WTC11 (cell line): ENCODE measurements around the gene DAG1.

Source experiments
- ESRRA ChIP-seq: sonication (generic); formaldehyde crosslinking; IDR thresholded peaks from 2 replicates; pipeline ENCODE4 v1.8.1; 2022; ENCODE audit warnings: mild to moderate bottlenecking, missing genetic modification reagents, borderline replicate concordance
- IRF2 ChIP-seq: sonication (generic); formaldehyde crosslinking; IDR thresholded peaks from 2 replicates; pipeline ENCODE4 v1.8.0; 2022; ENCODE audit warnings: low read depth, missing genetic modification reagents, borderline replicate concordance
- KAT7 ChIP-seq: sonication (generic); formaldehyde crosslinking; IDR thresholded peaks from 2 replicates; pipeline ENCODE4 v1.8.1; 2023; ENCODE audit warnings: missing genetic modification reagents, mild to moderate bottlenecking, borderline replicate concordance
- NR1H2 ChIP-seq: sonication (generic); formaldehyde crosslinking; IDR thresholded peaks from 2 replicates; pipeline ENCODE4 v1.9.0; 2021; ENCODE audit warnings: mild to moderate bottlenecking, moderate library complexity, missing genetic modification reagents
- ZNF219 ChIP-seq: sonication (generic); formaldehyde crosslinking; IDR thresholded peaks from 2 replicates; pipeline ENCODE4 v1.8.0; 2023; ENCODE audit warnings: missing genetic modification reagents, mild to moderate bottlenecking, borderline replicate concordance
- TF ChIP-seq, protein P1 (sequence below): fragments of 200-600 bp; IDR thresholded peaks from 2 replicates; pipeline ENCODE4 v1.8.0; 2022; ENCODE audit warnings: antibody characterized with exemption
- TF ChIP-seq, protein P2 (sequence below): sonication (generic); formaldehyde crosslinking; IDR thresholded peaks from 2 replicates; pipeline ENCODE4 v1.8.0; 2023; ENCODE audit warnings: missing genetic modification reagents
- TF ChIP-seq, protein P3 (sequence below): fragments of 250-450 bp; sonication (Bioruptor Pico); IDR thresholded peaks from 2 replicates; pipeline ENCODE4 v1.9.0; 2021; ENCODE audit warnings: moderate library complexity, mild to moderate bottlenecking, inconsistent platforms, borderline replicate concordance
- TF ChIP-seq, protein P4 (sequence below): sonication (generic); formaldehyde crosslinking; IDR thresholded peaks from 2 replicates; pipeline ENCODE4 v1.8.0; 2022; ENCODE audit warnings: missing genetic modification reagents
- TF ChIP-seq, protein P5 (sequence below): sonication (generic); formaldehyde crosslinking; IDR thresholded peaks from 2 replicates; pipeline ENCODE4 v1.8.1; 2023; ENCODE audit warnings: mild to moderate bottlenecking, missing genetic modification reagents

DNA sequence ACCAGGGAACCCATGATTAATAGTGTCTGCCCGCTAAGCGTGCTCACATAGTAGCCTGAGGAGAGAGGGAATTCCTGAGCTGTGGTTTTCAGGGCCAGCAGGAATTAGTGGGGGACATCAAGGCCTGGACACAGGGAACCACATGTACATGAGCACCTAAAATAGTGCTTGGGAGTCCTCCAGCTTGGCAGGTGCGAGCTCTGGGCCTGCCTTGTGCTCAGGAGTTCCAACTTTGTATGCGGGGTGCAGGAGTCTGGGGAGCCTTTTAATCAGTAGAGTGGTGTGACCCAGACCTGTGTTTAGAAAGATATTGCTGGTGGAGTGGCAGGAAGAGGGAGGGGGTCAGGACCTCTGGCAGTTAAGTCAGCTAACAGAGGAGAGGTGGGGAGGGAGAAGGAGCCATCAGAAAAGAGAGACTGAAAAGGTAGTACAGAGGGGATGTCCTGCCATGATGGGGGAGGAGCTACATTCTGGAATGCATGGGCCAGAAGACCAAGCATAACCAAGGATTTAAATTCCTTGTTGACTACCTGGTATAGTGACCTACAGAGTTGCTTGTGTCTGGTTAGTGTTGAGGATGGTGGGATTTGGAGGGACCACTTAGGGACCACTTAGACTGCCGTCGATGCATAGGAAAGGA lies 1.9 kb downstream of the DAG1 start:
- TF ChIP-seq, protein P1, sequence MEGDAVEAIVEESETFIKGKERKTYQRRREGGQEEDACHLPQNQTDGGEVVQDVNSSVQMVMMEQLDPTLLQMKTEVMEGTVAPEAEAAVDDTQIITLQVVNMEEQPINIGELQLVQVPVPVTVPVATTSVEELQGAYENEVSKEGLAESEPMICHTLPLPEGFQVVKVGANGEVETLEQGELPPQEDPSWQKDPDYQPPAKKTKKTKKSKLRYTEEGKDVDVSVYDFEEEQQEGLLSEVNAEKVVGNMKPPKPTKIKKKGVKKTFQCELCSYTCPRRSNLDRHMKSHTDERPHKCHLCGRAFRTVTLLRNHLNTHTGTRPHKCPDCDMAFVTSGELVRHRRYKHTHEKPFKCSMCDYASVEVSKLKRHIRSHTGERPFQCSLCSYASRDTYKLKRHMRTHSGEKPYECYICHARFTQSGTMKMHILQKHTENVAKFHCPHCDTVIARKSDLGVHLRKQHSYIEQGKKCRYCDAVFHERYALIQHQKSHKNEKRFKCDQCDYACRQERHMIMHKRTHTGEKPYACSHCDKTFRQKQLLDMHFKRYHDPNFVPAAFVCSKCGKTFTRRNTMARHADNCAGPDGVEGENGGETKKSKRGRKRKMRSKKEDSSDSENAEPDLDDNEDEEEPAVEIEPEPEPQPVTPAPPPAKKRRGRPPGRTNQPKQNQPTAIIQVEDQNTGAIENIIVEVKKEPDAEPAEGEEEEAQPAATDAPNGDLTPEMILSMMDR: no peak
- TF ChIP-seq IRF2 (CRISPR knock-in tag) (no peak), KAT7 (CRISPR knock-in tag) (no peak), NR1H2 (CRISPR knock-in tag) (no peak), ZNF219 (CRISPR knock-in tag) (no peak), ESRRA (CRISPR knock-in tag) (no peak)
- TF ChIP-seq, protein P2, sequence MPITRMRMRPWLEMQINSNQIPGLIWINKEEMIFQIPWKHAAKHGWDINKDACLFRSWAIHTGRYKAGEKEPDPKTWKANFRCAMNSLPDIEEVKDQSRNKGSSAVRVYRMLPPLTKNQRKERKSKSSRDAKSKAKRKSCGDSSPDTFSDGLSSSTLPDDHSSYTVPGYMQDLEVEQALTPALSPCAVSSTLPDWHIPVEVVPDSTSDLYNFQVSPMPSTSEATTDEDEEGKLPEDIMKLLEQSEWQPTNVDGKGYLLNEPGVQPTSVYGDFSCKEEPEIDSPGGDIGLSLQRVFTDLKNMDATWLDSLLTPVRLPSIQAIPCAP (CRISPR knock-in tag): no peak
- TF ChIP-seq, protein P3, sequence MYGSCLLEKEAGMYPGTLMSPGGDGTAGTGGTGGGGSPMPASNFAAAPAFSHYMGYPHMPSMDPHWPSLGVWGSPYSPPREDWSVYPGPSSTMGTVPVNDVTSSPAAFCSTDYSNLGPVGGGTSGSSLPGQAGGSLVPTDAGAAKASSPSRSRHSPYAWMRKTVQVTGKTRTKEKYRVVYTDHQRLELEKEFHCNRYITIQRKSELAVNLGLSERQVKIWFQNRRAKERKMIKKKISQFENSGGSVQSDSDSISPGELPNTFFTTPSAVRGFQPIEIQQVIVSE (CRISPR knock-in tag): no peak
- TF ChIP-seq, protein P4, sequence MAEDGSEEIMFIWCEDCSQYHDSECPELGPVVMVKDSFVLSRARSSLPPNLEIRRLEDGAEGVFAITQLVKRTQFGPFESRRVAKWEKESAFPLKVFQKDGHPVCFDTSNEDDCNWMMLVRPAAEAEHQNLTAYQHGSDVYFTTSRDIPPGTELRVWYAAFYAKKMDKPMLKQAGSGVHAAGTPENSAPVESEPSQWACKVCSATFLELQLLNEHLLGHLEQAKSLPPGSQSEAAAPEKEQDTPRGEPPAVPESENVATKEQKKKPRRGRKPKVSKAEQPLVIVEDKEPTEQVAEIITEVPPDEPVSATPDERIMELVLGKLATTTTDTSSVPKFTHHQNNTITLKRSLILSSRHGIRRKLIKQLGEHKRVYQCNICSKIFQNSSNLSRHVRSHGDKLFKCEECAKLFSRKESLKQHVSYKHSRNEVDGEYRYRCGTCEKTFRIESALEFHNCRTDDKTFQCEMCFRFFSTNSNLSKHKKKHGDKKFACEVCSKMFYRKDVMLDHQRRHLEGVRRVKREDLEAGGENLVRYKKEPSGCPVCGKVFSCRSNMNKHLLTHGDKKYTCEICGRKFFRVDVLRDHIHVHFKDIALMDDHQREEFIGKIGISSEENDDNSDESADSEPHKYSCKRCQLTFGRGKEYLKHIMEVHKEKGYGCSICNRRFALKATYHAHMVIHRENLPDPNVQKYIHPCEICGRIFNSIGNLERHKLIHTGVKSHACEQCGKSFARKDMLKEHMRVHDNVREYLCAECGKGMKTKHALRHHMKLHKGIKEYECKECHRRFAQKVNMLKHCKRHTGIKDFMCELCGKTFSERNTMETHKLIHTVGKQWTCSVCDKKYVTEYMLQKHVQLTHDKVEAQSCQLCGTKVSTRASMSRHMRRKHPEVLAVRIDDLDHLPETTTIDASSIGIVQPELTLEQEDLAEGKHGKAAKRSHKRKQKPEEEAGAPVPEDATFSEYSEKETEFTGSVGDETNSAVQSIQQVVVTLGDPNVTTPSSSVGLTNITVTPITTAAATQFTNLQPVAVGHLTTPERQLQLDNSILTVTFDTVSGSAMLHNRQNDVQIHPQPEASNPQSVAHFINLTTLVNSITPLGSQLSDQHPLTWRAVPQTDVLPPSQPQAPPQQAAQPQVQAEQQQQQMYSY (CRISPR knock-in tag): no peak
- TF ChIP-seq, protein P5, sequence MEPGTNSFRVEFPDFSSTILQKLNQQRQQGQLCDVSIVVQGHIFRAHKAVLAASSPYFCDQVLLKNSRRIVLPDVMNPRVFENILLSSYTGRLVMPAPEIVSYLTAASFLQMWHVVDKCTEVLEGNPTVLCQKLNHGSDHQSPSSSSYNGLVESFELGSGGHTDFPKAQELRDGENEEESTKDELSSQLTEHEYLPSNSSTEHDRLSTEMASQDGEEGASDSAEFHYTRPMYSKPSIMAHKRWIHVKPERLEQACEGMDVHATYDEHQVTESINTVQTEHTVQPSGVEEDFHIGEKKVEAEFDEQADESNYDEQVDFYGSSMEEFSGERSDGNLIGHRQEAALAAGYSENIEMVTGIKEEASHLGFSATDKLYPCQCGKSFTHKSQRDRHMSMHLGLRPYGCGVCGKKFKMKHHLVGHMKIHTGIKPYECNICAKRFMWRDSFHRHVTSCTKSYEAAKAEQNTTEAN (CRISPR knock-in tag): no peak
